ENCODE data around the gene RNFT2. TPM values are rescaled to one million over a fixed set of nuclear protein-coding genes. Genes with fewer than 3 reads are reported as not detected.

RNFT2 gene
- total RNA-seq, 1 donor from 2014 or later: 8.7 TPM

- intact Hi-C loops (cut with micrococcal nuclease): no loop called here
- DNase-seq (no peak), ATAC-seq (ENCODE audit: low read depth) (no peak)
- ChIA-PET CTCF (no interaction called here), POLR2A (no interaction called here)
- Mint-ChIP-seq H3K4me1 (peaks cover 16% of the 10 kb centered on the region), H3K27ac (no peak overlapping the region), H3K36me3 (ENCODE audit: low read depth) (no peaks in the 10 kb centered on the region), H3K27me3 (no peaks in the 10 kb centered on the region), H3K9me3 (peaks cover 4% of the 10 kb centered on the region), H3K4me3 (no peak overlapping the region)
- TF ChIP-seq CTCF (IDR thresholded peaks at IDR 0.05): no peak
Observed at GRCh38 chr12:116852303-116852702, 114.2 kb downstream of the RNFT2 start.

GRCh38 chr12:116853507-116853906 is 115.4 kb downstream of the RNFT2 start:
- H3K4me1 Mint-ChIP-seq: peaks cover 28% of the 10 kb centered on the region
- intact Hi-C loops (cut with micrococcal nuclease): no loop called here
- no peak for ATAC-seq (ENCODE audit: low read depth)
- H3K27me3 Mint-ChIP-seq: no peaks in the 10 kb centered on the region
- no peak overlapping the region for H3K4me3 Mint-ChIP-seq
- peaks cover under 1% of the 10 kb centered on the region for H3K9me3 Mint-ChIP-seq
- H3K36me3 Mint-ChIP-seq (ENCODE audit: low read depth): no peaks in the 10 kb centered on the region
- ChIA-PET POLR2A (no interaction called here), CTCF (no interaction called here)
- DNase-seq: no peak
- TF ChIP-seq CTCF (IDR thresholded peaks at IDR 0.05): no peak
- H3K27ac Mint-ChIP-seq: no peak overlapping the region

GRCh38 chr12:116855744-116856470 is 117.8 kb downstream of the RNFT2 start:
- Mint-ChIP-seq H3K4me3 (no peak overlapping the region), H3K36me3 (ENCODE audit: low read depth) (no peaks in the 10 kb centered on the region), H3K27ac (no peak overlapping the region), H3K27me3 (no peaks in the 10 kb centered on the region), H3K9me3 (no peaks in the 10 kb centered on the region), H3K4me1 (peaks cover 52% of the 10 kb centered on the region)
- DNase-seq (no peak), ATAC-seq (ENCODE audit: low read depth) (no peak)
- intact Hi-C loops (cut with micrococcal nuclease): loop anchor here (5.0 kb wide), 1 partner anchor 54 kb away; no protein-coding TSS in a partner anchor
- POLR2A ChIA-PET: interaction anchor here (0.6 kb wide), 1 partner anchor 62 kb away, joined by 4 read pairs; no protein-coding TSS in a partner anchor
- TF ChIP-seq CTCF (IDR thresholded peaks at IDR 0.05): no peak
- CTCF ChIA-PET: no interaction called here

- no peak overlapping the region for H3K27ac Mint-ChIP-seq
- intact Hi-C loops (cut with micrococcal nuclease): loop anchor here (5.0 kb wide), 1 partner anchor 54 kb away; no protein-coding TSS in a partner anchor
- CTCF ChIA-PET: interaction anchor here (1.3 kb wide), 1 partner anchor 148 kb away, joined by 3 read pairs; no protein-coding TSS in a partner anchor
- ATAC-seq (ENCODE audit: low read depth): no peak
- H3K4me3 Mint-ChIP-seq: no peak overlapping the region
- H3K36me3 Mint-ChIP-seq (ENCODE audit: low read depth): no peaks in the 10 kb centered on the region
- H3K9me3 Mint-ChIP-seq: no peaks in the 10 kb centered on the region
- TF ChIP-seq CTCF (IDR thresholded peaks at IDR 0.05): no peak
- DNase-seq: no peak
- peaks cover 61% of the 10 kb centered on the region for H3K4me1 Mint-ChIP-seq
- H3K27me3 Mint-ChIP-seq: no peaks in the 10 kb centered on the region
- POLR2A ChIA-PET: interaction anchor here (0.6 kb wide), 1 partner anchor 61 kb away, joined by 4 read pairs; no protein-coding TSS in a partner anchor
Observed at GRCh38 chr12:116856729-116857128, 118.6 kb downstream of the RNFT2 start.

GRCh38 chr12:116859079-116859478 is 121.0 kb downstream of the RNFT2 start:
- CTCF ChIA-PET: interaction anchor here (1.5 kb wide), 1 partner anchor 22 kb away, joined by 5 read pairs; the partner anchor contains the start of gene HRK
- POLR2A ChIA-PET: interaction anchor here (1.1 kb wide), 1 partner anchor 20 kb away, joined by 4 read pairs; no protein-coding TSS in a partner anchor
- no peak for TF ChIP-seq CTCF (IDR thresholded peaks at IDR 0.05)
- Mint-ChIP-seq H3K9me3 (no peaks in the 10 kb centered on the region), H3K4me1 (peaks cover 78% of the 10 kb centered on the region), H3K27ac (peak overlapping the region; percentile 64), H3K36me3 (ENCODE audit: low read depth) (no peaks in the 10 kb centered on the region), H3K27me3 (no peaks in the 10 kb centered on the region), H3K4me3 (no peak overlapping the region)
- no peak for ATAC-seq (ENCODE audit: low read depth)
- no peak for DNase-seq
- intact Hi-C loops (cut with micrococcal nuclease): loop anchor here (2.0 to 5.0 kb wide), 2 partner anchors 52 to 57 kb away; partner anchors contain the start of gene FBXW8
